Skeletal muscle tissue (tissue), 4 donors: Measurements from ENCODE around the gene ZNF831. TPM values are rescaled to one million over a fixed set of nuclear protein-coding genes. Genes with fewer than 3 reads are reported as not detected.

ENCODE experiments used
- H3K27ac ChIP-seq: one replicate; pipeline ENCODE4 v1.7.0; 2013; ENCODE audit warnings: mild to moderate bottlenecking, low read depth, low read length, inconsistent platforms
- H3K27me3 ChIP-seq, 3 donors: one replicate each; pipeline ENCODE4 v1.7.0; 2013; ENCODE audit warnings: low read length in 3 of 3; ENCODE audit not compliant: control insufficient read depth in 3 of 3, insufficient read depth in 3 of 3
- H3K36me3 ChIP-seq, 3 donors: one replicate each; pipeline ENCODE4 v1.7.0; 2013; ENCODE audit warnings: low read length in 3 of 3; ENCODE audit not compliant: control insufficient read depth in 3 of 3, insufficient read depth in 3 of 3
- H3K4me1 ChIP-seq, 3 donors: one replicate each; pipeline ENCODE4 v1.7.0; 2013; ENCODE audit warnings: low read length in 3 of 3, mild to moderate bottlenecking in 3 of 3; ENCODE audit not compliant: control insufficient read depth in 3 of 3, insufficient read depth in 3 of 3
- H3K4me3 ChIP-seq, 3 donors: one replicate each; pipeline ENCODE4 v1.7.0; 2013; ENCODE audit warnings: low read length in 3 of 3
- H3K9ac ChIP-seq, 3 donors: one replicate each; pipeline ENCODE4 v1.7.0; 2013; ENCODE audit warnings: low read length in 3 of 3, mild to moderate bottlenecking in 3 of 3, moderate library complexity in 2 of 3, low read depth in 1 of 3
- H3K9me3 ChIP-seq, 3 donors: one replicate each; pipeline ENCODE4 v1.7.0; 2013; ENCODE audit warnings: low read length in 3 of 3; ENCODE audit not compliant: control insufficient read depth in 3 of 3
- total RNA-seq: library from RNA; depleted of rRNA; stranded (reverse); fragments of >200 nt; gene quantifications from one replicate; pipeline ENCODE4 v1.2.3, GENCODE V29; 2014
- donor health status: Osteomylitis.

ZNF831 gene
- total RNA-seq, 1 donor from 2014 or later: under 0.01 TPM

DNA sequence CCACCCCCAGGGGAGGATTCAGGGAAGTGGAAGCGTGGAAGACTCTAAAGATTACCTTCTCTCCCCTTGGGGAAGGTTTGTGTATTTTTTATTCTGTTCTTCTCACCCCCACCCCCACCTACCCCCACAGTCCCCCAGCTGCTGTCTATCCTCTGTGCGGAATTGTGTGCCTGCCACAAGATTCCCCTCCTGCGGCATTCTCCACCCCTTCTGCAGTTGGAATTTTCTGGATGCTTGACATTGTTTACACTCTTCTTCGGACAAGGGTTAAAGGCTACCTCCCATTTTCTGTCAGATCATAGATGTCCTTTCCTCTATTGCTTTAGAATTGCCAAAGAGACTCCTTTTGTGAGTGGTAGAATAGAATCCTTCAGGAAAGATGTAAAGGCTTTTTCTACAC lies 76.4 kb downstream of the ZNF831 start:
- Histone ChIP-seq H3K27ac (no peak overlapping the region), H3K9ac (no peak overlapping the region), H3K9me3 (no peaks in the 10 kb centered on the region), H3K4me3 (no peak overlapping the region), H3K4me1 (no peaks in the 10 kb centered on the region), H3K27me3 (peaks cover 3 to 7% (median 4%) of the 10 kb centered on the region in 3 donors), H3K36me3 (no peaks in the 10 kb centered on the region)

DNA sequence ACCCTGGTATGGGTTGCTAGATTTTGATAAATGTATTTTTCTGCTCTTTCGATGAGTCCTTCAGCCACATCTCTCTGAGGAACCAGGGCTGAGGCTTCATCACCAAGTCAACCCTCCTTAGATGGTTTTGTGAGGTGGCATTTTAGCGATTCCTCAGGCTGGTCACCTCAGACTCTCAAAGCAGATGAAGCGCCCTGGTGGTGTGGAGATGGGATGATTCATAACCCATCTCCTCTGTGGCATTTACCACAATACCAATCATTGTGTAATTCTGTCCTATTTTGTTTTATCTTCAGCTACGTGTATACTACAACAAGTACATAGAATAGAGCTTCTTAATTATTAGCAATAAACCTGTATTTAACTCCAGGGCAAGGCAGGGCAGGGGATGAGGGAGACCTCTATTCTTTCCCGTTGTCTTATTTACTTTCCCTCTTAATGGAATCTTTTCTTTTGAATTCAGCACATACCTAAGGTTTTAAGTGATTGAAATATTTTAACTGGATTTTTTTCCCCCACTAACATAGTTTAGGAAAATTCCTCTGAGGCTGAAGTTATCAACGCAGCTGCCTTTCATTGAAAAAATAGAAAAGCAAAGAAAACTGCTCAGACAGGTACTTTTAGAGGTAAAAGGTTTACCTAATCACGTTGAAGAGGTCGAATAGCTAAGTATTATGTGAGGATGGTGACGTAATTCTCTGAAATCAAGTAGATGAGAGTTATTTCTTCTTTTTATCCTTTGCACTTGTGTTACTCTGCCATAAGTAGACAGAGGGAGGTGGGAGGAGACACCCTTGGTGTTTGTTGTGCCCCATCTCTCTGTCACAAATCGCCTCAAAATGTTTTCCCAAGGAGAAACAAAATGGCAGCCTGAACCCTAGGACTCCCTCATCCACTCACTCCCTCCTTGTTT lies 79.3 kb downstream of the ZNF831 start:
- H3K4me1 ChIP-seq: no peaks in the 10 kb centered on the region
- no peak overlapping the region for H3K9ac ChIP-seq
- H3K9me3 ChIP-seq: no peaks in the 10 kb centered on the region
- no peak overlapping the region for H3K27ac ChIP-seq
- no peaks in the 10 kb centered on the region for H3K36me3 ChIP-seq
- peaks cover 3 to 4% (median 4%) of the 10 kb centered on the region in 3 donors for H3K27me3 ChIP-seq
- no peak overlapping the region for H3K4me3 ChIP-seq

DNA sequence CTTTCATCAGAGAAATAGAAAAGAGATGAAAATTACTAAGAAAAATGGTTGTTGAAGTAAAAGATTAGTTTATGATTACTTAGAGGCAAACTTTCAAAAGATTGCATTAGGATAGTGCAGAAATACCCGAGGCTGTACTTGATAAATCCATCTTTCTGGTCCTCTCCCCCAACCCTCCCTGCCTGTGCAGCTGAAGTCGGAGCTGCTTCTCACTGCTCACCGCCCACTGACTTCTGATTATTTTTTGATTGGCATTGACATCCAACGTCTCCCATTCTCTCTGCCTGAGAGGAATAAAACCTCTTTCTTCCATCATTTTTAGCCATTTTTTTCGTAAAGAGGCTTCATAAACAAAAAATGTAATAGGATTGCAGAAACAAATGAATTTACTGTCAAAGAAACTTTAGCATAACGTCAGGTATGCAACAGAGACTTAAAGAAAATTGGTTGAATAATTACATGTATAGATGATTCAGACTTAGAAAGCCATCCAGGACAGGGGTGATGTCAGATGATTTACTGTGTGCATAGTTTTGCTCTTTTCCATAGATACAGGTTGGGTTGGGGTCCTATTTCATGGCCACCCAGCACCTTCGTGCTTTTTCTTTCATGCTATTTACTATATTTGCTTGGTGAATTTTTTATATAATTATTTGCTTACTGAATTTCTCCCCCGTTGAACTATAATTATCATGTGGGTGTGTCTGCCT lies 83.2 kb downstream of the ZNF831 start:
- Histone ChIP-seq H3K9ac (no peak overlapping the region), H3K27me3 (peaks cover 3 to 4% (median 4%) of the 10 kb centered on the region in 3 donors), H3K9me3 (peaks cover 0 to 4% (median 0%) of the 10 kb centered on the region in 3 donors), H3K36me3 (no peaks in the 10 kb centered on the region), H3K4me1 (no peaks in the 10 kb centered on the region), H3K4me3 (no peak overlapping the region), H3K27ac (no peak overlapping the region)

DNA sequence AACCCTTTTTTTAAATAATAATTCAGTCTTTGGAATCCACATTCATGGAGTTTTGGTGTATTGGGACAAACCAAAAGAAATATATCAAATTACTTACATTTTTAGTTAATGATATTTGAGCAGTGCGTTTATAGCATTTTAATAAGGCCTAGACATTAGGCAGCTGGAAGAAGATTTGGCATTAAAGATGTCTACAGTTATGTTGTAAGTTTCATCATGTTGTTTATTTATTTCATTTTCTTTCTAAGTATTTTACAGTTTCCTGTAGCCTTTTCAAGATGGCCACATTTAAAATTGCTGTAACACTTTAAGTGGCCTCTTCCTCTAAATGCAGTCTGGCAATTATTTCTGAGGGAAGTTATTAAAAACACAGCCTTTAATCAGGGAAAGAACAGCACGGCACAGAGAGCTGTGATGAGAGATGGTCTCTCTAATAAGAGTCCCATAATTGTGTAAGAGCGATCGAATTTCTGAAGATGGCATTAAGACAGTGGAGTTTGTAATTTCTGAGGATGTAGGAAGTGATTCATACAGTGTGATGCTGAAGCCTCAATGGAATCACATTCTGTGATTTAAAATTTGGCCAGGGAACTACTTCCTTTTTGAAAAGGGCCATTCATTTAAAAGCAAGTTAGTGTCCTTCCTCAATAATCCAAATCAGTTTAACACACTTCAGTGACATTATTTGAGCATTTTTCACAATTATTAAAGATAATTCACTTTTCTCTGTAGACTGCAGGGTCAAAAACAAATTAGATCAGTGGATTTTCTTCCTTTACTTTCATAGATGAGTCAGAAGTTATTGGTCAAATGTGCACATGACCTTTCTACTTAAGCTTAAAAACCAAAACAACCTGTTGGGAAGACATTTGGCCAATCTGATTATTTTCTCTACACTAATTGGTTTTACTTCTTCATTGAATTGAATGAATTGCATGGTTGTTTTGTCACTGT lies 84.4 kb downstream of the ZNF831 start:
- Histone ChIP-seq H3K4me3 (no peak overlapping the region), H3K27ac (no peak overlapping the region), H3K27me3 (peaks cover 0 to 5% (median 4%) of the 10 kb centered on the region in 3 donors), H3K9me3 (peaks cover 0 to 4% (median 0%) of the 10 kb centered on the region in 3 donors), H3K36me3 (no peaks in the 10 kb centered on the region), H3K9ac (no peak overlapping the region), H3K4me1 (no peaks in the 10 kb centered on the region)

DNA sequence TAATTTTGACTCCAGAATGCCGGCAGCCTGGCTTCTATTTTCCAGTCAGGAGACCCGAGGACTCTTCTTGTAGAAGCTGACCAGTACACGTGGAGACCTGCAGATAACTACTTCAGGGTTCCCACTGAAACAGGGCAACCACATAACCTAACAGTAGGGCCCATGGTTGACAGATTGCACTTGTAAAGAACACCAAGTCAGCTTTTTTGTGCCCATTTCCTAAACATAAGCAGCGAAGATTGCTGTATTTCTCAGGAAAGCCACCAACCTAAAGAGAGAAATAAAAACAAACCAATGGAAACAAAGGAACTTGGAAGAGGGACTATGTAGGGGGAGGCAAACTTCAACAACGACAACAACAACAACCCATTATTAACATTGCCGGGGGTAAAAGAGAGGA lies 86.7 kb downstream of the ZNF831 start:
- peaks cover 0 to 6% (median 5%) of the 10 kb centered on the region in 3 donors for H3K27me3 ChIP-seq
- no peak overlapping the region for H3K9ac ChIP-seq
- no peaks in the 10 kb centered on the region for H3K4me1 ChIP-seq
- peaks cover 0 to 4% (median 0%) of the 10 kb centered on the region in 3 donors for H3K9me3 ChIP-seq
- H3K27ac ChIP-seq: no peak overlapping the region
- no peaks in the 10 kb centered on the region for H3K36me3 ChIP-seq
- no peak overlapping the region for H3K4me3 ChIP-seq

DNA sequence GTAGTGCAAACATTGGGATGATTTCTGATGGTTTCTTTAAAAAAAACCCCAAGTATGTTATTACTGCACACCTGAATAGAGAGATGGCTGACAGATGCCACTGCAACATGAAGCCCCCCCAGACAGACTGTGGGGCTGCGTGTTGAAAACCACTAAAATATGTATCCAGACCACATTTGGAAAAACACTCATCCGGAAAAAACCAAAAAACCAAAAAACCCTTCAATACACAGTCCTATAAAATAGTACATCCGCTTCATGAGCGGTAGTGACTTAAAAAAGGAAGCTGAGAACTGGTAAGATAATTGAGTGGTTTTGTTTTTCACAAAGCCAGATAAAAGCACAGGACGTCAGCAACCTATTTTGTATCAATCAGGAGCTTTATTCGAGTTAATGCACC lies 89.7 kb downstream of the ZNF831 start:
- Histone ChIP-seq H3K4me1 (no peaks in the 10 kb centered on the region), H3K4me3 (no peak overlapping the region), H3K36me3 (no peaks in the 10 kb centered on the region), H3K27me3 (peaks cover 0 to 6% (median 5%) of the 10 kb centered on the region in 3 donors), H3K27ac (no peak overlapping the region), H3K9ac (no peak overlapping the region), H3K9me3 (peaks cover 0 to 4% (median 0%) of the 10 kb centered on the region in 3 donors)

DNA sequence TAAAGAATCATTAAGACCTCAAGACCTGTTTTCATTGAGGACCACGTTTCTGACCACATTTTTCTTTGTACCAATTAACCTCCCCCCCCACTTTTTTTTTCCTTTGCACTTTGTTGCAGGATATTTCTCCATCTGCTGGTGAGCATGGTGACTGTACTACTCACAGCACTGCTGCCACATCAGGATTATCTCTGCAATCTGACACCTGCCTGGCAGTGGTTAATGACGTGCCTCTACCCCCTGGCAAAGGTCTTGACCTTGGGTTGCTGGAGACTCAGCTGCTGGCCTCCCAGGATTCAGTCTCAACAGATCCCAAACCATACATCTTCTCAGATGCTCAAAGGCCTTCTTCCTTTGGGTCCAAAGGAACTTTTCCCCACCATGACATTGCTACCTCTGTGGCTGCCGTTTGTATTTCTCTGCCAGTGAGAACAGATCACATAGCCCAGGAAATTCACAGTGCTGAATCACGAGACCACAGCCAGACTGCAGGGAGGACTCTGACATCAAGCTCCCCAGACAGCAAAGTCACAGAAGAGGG lies 90.2 kb downstream of the ZNF831 start:
- Histone ChIP-seq H3K36me3 (no peaks in the 10 kb centered on the region), H3K9me3 (peaks cover 0 to 4% (median 0%) of the 10 kb centered on the region in 3 donors), H3K4me1 (no peaks in the 10 kb centered on the region), H3K27ac (no peak overlapping the region), H3K9ac (no peak overlapping the region), H3K4me3 (no peak overlapping the region), H3K27me3 (peaks cover 0 to 6% (median 5%) of the 10 kb centered on the region in 3 donors)

DNA sequence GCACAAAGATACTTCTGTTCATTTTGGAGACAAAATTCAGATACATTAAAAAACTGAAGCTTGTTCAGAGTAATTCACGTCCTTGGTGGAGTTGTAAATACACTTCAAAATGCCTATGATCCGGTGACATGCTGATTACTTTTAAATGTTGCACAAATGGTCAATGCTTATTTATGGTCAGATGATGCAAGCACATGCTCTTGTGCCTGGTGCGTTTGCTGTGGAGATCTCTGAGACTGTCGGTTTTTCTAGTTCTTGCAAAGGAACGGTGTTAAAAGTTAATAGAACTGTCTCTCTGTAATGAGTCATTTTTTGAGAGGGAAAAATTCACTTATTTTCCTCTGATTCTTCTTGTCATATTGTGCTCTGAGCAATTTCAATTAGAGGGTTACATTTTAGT lies 91.6 kb downstream of the ZNF831 start:
- Histone ChIP-seq H3K4me1 (no peaks in the 10 kb centered on the region), H3K9ac (no peak overlapping the region), H3K27ac (no peak overlapping the region), H3K9me3 (peaks cover 0 to 4% (median 0%) of the 10 kb centered on the region in 3 donors), H3K27me3 (peaks cover under 1 to 9% (median 6%) of the 10 kb centered on the region in 3 donors), H3K36me3 (no peaks in the 10 kb centered on the region), H3K4me3 (no peak overlapping the region)

DNA sequence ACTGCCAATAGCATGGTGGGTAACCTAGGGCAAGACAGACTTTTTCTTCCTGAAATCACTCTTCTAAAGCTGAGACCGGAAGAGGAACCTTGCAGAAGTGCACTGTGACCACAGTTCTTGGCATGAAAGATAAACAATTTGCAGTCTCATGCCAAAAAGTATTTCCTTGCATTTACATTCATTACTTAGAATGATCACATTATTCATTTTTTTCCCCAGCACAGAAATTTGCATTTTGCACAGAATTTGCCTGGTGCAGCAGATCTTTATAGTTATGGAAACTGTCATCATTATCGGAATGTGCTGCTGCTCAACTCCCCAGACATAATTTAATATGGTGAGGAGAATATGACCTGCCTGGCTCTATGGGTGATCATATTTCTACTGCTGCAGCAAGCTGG lies 94.6 kb downstream of the ZNF831 start:
- Histone ChIP-seq H3K4me3 (no peak overlapping the region), H3K27me3 (peaks cover 5 to 8% (median 6%) of the 10 kb centered on the region in 3 donors), H3K36me3 (no peaks in the 10 kb centered on the region), H3K4me1 (no peaks in the 10 kb centered on the region), H3K9me3 (no peaks in the 10 kb centered on the region), H3K9ac (no peak overlapping the region), H3K27ac (no peak overlapping the region)
